ENCODE measurements around the gene CRAMP1.

CRAMP1 gene

DNA sequence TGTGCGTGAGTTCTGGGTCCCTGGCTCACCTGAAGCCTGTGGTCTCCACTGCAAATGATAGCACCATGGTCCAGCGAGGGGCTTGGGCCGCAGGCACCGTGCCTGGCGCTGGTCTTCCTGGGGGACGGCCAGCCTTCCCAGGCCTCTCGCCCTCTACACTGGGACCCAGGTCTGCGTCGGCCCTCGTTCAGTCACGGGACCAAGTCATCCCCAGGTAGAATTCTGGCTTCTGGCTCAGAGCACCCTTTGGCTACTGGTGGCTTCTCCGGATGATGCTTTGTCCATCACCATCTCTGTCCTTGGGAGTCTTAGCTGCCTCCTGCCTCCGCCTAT, 20.4 kb downstream of the CRAMP1 start:
- no peak for DNase-seq (ENCODE audit: low read depth in 2 of 2)

DNA sequence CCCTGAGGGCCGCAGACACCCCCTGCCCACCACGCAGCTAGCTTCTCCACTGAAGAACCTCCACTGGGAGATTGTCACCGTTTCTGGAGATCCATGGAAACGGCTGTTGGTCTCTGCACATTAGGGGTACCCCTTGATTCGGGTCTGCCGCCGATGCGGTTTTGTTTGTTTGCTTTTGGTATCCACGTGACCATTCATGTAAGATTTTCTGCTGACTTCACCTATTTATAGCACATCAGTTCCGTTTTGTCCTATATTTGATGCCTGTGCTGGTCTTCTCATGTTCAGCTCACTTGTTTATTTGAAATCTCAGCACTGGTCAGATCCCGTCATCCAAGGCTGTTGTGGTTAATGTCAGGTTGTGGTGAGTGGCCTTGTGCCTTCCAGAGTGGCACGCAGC, 21.1 kb downstream of the CRAMP1 start:
- no peak for DNase-seq (ENCODE audit: low read depth in 2 of 2)

DNA sequence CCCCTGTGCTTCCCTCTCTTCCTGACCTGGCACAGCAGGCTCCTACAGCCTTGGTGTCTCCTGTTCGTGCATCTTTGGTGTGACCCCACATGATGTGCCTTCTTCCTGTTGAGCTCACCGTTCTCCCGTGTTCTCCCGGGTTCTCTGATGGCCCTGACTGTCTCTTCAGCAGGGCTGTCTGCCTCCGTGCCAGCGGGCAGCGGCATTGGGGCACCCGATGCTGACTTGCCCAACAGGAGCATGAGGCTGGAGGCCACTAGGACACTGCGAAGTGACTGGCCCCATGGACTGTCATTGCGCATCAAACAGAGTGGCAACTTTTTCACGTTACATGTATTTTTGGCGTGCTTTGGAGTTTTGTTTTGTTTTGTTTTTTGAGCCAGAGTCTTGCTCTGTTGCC, 22.4 kb downstream of the CRAMP1 start:
- DNase-seq (ENCODE audit: low read depth in 2 of 2): no peak

DNA sequence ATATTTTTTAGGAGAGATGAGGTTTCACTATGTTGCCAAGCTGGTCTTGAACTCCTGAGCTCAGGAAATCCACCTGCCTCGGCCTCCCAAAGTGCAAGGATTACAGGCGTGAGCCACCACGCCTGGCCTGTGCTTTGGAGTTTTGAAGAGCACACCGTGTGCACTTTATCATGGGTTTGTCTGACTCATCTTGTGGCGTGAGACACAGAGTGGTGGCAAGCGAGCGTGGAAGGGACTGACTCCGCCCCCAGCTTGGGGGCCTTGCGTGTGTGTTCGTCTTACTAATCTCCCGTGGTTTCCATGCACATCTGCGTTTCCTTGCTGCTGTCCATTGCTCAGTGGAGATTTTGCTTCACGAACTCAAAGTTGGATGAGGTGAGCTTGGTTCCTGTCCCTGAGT, 22.9 kb downstream of the CRAMP1 start:
- DNase-seq (ENCODE audit: low read depth in 2 of 2): no peak

DNA sequence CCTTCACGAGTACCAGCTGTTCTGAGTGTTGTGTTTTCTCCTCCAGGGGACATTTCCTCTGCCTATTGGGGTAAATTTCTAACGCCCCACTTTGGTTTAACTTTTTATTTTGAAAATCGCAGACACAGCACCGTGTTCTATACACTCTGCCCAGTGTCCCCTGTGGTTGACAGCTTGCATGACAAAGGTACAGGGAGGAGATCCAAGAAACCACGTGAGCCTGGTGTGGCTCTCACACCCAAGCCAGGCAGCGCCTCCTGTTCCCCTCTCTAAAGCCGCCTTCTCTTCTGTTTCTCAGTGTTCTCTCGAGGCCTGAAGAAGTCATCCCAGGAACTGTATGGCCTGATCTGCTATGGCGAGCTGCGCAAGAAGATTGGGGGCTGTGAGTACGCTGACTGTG, 25.4 kb downstream of the CRAMP1 start:
- DNase-seq (ENCODE audit: low read depth in 2 of 2): no peak

DNA sequence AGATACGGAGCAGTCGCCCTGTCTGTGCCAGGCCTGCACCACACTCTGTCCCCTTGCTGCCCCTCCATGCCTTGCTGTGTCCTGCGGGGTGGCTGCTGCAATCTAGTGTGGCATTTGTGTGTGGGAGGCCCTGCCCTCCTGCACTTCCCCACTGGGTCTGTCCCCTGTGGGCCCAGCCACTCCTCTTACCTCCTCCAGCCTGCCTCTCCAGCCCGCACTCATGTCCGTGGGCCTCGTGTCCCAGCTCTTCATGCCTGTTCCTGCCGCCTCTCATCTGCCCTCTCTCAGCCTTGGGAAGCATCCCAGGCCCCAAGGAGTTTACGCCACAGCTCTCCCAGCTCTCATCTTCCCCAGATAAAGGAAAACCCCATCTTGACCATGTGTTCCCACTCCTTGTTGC, 26.6 kb downstream of the CRAMP1 start:
- DNase-seq (ENCODE audit: low read depth in 2 of 2): no peak

DNA sequence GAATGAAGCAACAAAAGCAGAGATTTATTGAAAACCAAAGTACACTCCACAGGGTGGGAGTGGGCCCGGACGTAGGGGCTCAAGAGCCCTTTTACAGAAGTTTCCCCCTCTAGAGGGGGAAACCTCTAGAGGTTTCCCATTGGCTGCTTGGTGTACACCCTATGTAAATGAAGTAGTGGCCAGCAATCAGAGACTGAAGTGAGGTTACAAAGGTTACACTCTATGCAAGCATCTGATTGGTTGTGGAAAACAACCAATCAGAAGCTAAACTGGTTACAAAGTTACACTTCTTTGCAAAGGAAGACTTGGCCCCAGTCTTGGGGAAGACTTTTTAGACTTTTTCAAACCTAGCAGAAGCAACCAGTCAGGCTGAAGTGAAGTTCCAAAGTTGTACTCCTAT, 27.1 kb downstream of the CRAMP1 start:
- no peak for DNase-seq (ENCODE audit: low read depth in 2 of 2)

DNA sequence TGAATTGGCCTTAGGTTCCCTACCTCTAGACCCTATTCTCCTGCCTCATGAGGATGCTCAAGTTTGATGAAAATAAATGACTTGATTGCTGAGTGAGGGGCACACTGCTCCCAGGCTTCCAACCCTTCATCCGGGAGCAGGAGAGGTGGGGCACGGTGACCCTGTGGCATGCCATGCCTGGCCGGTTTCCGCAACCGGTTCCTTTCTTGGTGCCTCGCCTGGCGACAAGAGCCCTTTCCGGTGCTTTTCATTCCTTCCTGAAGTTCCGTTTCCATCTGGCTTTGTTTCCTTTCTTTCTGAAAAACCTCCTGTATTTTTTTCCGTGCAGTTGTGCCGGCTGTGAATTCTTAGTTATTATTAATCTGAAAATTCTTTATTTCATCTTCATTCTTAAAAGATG, 27.7 kb downstream of the CRAMP1 start:
- DNase-seq (ENCODE audit: low read depth in 2 of 2): no peak

DNA sequence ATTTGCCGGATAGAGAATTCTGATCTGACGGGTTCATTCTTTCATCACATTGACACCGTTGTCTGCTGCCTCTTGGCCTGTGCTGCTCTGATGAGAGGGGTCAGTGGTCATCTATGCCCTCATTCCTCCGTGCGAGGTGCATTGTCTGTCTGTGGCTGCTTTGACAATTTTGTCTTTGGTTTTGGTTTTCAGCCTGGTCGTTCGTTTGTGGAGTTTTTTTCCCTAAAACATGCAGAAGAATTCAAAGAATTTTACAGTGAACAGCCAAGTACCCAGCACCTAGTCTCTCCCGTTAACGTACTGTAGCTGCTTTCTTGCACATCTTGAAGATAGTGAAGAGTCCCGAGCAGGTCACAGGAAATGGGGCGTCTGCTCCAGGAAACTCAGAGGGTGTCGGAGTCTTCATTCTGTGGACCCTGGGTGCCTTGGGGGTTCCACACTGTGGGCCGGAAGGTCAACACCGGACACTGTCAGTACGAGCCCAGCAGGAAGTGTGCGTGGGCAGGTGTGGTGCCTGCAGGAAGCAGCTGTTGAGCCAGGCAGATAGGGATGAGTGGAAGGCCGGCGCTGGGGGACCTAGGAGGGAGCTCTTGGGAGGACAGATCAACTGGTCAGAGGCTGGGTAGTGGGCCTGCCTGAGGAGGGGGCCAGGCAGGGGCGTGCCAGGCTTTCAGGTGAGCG, 28.2 kb downstream of the CRAMP1 start:
- no peak for DNase-seq (ENCODE audit: low read depth in 2 of 2)

DNA sequence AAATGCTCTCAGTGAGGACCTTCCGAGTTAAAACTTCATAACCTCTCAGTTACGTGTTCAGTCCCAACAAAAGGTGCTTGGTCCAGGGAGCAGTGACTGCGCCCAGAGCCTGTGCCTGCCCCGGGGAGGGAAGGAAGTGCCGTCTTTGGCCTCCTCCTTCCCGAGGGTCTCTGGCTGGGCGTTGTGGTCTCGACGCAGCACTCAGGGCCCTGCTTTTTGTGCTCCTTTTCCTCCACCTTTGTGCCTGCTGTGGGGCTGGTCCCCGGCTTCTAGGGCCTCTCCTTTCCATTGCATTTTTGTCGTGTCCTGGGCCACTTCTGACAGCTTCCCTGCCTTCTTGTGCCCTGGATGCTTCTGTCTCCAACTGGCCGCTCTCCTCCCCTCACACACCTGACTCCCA, 29.1 kb downstream of the CRAMP1 start:
- DNase-seq (ENCODE audit: low read depth in 2 of 2): no peak

DNA sequence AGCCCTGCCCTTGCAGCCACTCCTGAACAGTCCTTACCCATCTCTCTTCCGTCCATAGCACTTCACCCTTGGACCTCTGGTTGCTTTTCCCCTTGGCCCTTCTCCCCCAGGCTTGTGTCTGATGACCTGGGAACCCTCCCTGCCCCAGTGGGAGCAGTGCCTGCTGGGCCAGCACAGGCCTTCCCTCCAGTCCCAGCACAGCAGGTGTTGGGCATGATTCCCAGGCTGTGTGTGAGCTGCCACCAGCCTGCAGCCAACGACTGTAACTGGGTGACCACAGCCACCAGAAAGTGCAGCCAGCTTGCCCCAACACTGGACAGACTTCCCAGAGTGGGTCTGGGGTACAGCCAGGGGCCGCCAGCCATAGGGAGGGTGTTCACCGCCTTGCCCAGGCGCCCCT, 30.0 kb downstream of the CRAMP1 start:
- no peak for DNase-seq (ENCODE audit: low read depth in 2 of 2)

DNA sequence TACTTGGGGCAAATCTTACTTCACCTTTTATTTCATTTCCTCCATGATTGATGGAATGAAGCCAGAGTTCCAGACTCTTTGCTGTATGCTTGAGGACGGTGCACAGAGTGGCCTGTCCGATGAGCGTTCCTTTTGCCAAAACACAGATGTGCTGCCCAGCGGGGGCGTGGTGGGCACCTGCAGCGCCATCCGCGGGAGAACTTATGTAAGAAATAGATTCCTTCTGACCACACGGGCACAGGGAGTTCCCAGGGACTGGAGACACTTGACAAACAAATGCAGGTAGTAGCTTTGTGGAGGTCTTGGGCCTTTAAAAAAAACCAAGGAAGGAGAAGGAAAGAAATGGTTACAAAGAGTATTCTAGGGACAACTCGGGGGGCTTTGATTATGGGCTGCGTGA, 30.6 kb downstream of the CRAMP1 start:
- DNase-seq (ENCODE audit: low read depth in 2 of 2): no peak

DNA sequence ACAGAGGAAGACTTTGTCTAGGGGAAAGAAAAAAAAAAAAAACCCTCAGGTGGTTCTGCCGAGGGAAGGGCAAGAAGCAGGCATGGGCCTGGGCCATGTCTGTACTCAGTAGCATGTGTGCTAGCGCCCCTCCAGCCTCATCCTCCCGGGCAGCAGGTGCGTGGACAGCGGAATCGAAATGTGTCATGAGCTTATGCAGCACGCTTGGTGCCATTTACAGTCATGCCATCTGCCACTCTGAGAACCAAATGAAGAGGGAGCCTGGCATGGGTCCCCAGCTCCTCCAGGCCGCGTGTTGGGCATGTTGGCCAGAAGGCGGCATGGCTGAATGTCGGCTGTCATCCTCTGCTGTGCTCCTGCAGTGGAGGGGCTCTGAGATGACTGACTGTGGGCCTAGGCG, 31.4 kb downstream of the CRAMP1 start:
- DNase-seq (ENCODE audit: low read depth in 2 of 2): no peak

DNA sequence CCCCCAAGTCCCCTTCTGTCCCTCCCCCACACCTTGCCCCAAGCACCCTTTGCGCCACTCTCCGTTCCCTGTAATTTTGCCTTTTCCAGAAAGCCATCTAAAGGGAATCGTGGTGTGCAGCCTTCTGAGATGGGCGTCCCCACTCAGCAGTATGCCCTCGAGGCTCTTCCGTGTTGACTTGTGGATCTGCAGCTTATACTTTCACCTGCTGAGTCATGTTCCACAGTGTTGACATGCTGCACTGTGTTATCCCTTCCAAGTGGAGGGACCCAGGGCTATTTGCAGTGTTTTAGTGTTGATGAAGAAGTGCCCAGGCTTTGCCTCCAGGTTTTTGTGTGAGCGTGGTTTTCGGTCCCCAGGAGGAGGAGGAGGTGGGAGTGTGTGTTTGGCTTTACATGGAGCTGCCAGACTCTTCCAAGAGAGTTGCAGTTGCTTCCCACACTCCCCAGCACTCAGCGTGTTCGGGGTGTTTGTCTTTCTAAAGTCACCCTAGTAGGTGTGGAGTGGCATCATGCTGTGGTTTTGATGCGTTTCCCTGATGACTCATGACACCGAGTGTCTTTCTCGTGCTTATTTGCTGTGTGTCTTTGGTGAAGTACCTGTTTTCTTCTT, 33.9 kb downstream of the CRAMP1 start:
- DNase-seq (ENCODE audit: low read depth in 2 of 2): peak in 1 of 2 donors; percentile 14

DNA sequence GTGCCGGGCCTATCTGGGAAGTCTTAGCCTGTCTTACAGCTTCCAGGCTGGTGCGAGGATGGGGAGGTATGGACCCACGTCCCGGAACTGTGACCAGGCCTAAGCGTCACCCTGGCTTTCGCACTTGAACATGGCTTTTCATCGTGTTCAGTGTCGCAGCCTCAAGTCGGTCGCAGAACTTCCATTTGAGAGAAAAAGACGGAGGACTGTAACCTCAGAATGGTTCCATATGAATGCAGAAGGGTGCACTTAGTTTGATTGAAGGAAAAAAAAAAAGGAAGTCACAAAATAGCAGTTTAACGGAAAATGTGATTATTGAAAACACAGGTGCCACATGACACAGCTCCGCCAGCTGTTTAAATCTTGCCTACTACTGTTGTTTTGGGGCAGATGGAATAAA, 35.7 kb downstream of the CRAMP1 start:
- DNase-seq (ENCODE audit: low read depth in 2 of 2): no peak

DNA sequence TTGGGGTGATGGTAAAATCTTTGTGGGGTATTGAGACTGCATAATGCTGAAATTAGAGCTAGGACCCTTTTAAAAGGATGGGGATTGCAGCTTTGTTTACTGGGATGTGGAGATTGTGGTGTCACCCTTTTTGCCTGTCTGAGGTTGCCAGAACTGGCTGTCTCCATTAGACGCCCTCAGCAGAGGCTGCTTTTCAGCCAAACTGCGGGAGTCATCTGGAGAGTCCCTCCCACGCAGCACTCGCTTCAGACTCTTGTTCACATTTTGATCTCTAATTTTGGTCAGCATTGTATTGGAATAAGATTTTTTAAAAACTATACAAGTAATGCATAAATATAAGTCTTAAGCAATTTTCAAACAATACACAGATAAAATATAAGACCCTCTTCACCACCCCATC, 38.0 kb downstream of the CRAMP1 start:
- no peak for DNase-seq (ENCODE audit: low read depth in 2 of 2)

DNA sequence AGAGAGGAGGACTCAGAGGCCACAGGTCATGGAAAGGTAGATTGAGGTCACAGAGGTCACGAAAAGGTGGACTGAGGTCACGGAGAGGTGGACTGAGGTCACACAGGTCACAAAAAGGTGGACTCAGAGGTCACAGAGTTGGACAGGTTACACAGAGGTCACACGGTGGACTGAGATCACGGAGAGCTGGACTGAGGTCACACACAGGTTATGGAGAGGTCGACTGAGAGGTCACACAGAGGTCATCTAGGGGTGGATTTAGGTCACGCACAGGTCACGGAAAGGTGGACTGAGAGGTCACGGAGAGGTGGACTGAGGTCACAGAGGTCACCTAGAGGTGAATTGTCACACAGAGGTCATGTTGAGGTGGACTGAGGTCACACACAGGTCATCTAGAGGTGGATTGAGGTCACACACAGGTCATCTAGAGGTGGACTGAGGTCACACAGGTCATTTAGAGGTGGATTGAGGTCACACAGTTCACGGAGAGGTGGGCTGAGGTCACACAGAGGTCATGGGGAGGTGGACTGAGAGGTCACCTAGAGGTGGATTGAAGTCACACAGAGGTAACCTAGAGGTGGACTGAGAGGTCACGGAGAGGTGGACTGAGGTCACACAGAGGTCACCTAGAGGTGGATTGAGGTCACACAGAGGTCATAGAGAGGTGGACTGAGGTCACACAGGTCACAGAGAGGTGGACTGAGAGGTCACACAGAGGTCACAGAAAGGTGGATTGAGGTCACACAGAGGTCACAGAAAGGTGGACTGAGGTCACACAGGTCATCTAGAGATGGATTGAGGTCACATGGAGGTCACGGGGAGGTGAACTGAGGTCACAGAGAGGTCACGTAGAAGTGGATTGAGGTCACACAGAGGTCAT, 39.2 kb downstream of the CRAMP1 start:
- DNase-seq (ENCODE audit: low read depth in 2 of 2): no peak

DNA sequence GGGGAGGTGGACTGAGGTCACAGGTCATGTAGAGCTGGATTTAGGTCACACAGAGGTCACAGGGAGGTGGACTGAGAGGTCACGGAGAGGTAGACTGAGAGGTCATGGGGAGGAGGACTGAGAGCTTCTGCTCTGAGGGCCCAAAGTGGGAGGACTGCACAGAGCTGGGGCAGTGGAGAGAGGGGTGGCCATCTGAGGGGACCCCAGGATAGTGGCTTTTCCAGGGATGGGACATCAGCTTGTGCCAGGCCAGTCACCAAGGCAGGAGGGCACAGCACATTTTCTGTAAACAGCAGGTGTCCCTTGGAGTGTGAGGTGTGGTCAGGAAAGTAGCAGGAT, 39.8 kb downstream of the CRAMP1 start:
- no peak for DNase-seq (ENCODE audit: low read depth in 2 of 2)

DNA sequence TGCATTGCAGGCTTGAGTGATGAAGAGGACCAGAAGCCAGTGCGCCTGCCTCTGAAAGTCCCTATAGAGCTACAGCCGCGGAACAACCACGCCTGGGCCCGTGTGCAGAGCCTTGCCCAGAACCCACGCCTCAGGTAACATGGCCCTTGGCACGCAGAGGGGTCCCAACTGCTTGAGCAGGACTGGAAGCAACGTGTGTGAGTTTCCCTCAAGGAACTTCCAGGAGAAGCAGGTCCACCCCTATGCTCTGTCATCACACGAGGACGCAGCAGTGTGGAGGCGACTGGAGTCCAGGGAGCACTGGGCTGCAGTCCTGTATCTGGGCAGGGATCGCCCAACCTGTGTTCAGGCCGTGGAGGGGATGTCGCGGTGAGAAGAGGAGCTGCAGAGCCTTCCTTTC, 40.9 kb downstream of the CRAMP1 start:
- DNase-seq (ENCODE audit: low read depth in 2 of 2): no peak

DNA sequence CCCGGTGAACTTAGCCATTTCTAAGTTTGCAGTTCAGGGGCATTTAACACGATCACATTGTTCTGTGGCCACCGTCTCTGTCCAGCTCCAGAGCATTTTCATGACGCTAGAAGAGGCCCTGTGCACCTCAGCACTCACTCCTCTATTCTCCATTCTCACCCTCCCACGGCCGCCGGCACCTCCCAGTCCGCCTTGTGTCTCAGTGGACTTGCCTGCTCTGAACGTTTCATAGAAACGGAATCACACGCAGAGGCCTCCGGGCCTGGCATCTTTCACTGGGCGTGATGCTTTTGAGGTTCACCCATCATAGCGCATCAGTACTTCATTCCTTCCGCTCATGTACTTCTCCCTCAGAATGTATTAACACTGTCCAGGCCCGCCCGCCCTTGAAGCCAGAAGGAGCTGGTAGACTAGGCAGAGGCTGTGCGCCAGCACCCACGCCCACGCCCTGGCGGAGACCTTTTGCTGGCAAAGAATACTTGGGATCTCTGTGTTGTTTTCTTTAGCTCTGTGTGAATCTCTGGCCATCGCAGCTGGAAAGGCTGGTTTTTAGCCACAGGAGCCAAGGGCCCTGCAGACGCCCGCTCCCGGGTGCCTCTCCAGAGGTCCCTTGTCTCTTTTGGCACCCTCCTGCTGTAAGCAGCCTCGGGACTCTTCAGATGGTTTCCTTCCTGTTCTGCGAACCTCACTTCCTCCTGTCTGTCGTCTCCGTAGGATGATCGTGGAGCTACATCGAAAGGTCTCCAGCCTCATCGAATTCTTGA, 42.5 kb downstream of the CRAMP1 start:
- DNase-seq (ENCODE audit: low read depth in 2 of 2): no peak

DNA sequence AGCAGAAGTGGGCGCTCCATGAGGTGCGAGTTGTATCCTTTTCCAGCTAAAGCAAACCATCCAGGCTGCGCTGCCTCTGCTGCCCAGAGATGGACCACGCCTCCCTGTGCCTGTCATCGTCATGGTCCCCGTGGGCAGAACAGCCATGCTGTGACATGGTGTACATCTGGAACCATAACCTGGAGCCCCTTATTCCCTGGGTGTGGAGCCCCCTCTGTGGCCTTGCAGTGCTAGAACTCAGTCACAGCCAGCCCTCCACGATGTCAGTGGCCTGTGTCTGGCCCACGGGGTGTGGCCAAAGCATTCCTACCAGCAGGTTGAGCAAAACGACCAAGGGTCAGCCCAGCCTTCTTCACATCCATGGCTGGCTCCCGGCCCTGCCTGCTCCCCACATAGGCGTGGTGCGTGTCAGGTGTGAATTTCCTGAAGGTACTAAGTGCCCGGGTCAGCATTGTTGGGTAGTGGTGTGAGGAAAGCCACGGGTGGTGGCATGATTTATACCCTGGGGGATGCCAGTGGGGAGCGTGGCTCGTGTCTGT, 43.2 kb downstream of the CRAMP1 start:
- DNase-seq (ENCODE audit: low read depth in 2 of 2): no peak
